RWPE1 (cell line): Measurements from ENCODE around the gene ARHGDIG.
"Not testable (repeated sequence)": the region's sequence is repeated elsewhere in the genome, so short reads cannot be mapped to it uniquely, and the experiment has no call there.

Experiments used
- CTCF ChIA-PET: fragments of 350-600 bp; sonication (Branson Sonifier 250); formaldehyde crosslinking; extraction: SDS; loops from one replicate; lab custom pipeline; 2021; lab: Yijun Ruan, JAX
- POLR2A ChIA-PET: fragments of 400-600 bp; formaldehyde crosslinking; extraction: SDS; loops from one replicate; lab custom pipeline; 2020; ENCODE audit warnings: antibody characterized with exemption; ENCODE audit not compliant: low non-redundant PET; lab: Yijun Ruan, JAX
- DNase-seq: peaks from one replicate; pipeline ENCODE4 v3.0.0; 2012; ENCODE audit warnings: low spot score
- H3K27ac ChIP-seq: fragments of 450-650 bp; 2 replicates; pipeline ENCODE4 v1.5.1; 2017
- CTCF ChIP-seq: fragments of 450-650 bp; conservative IDR thresholded peaks from 2 replicates; pipeline ENCODE4 v1.5.1; 2017; ENCODE audit warnings: low read depth, mild to moderate bottlenecking

ARHGDIG gene

GRCh38 chr16:254461-254860 lies 25.9 kb upstream of the ARHGDIG start:
- POLR2A ChIA-PET: no interaction called here
- no peak for TF ChIP-seq CTCF
- H3K27ac ChIP-seq: no peak overlapping the region
- CTCF ChIA-PET: no interaction called here
- DNase-seq: no peak

GRCh38 chr16:255183-255582 lies 25.2 kb upstream of the ARHGDIG start:
- no peak for TF ChIP-seq CTCF
- CTCF ChIA-PET: no interaction called here
- DNase-seq: no peak
- POLR2A ChIA-PET: no interaction called here
- H3K27ac ChIP-seq: no peak overlapping the region

DNA sequence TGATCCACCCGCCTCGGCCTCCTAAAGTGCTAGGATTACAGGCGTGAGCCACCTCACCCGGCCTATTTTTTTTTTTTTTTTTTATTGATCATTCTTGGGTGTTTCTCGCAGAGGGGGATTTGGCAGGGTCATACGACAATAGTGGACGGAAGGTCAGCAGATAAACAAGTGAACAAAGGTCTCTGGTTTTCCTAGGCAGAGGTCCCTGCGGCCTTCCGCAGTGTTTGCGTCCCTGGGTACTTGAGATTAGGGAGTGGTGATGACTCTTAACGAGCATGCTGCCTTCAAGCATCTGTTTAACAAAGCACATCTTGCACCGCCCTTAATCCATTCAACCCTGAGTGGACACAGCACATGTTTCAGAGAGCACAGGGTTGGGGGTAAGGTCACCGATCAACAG lies 22.3 kb upstream of the ARHGDIG start:
- H3K27ac ChIP-seq, CTCF ChIA-PET, DNase-seq, POLR2A ChIA-PET: not testable (repeated sequence)

DNA sequence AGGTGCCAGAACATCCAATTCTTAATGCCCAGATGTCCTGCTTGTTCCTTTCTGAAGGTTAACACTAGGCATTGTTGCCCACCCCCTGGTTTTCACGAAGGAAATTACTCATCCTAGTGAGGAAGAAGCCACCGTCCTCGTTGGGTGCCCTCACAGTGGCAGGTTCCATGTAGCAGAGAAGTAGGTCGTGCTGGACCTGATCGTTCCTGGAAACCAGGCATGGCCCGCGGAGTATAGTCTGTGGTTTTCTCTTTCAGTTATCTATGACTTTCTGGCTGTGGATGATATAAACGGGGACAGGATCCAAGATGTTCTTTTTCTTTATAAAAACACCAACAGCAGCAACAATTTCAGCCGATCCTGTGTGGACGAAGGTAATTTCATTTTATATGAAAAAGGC lies 21.2 kb upstream of the ARHGDIG start:
- H3K27ac ChIP-seq: no peak overlapping the region
- CTCF ChIA-PET: no interaction called here
- POLR2A ChIA-PET: no interaction called here
- DNase-seq: no peak
- no peak for TF ChIP-seq CTCF

DNA sequence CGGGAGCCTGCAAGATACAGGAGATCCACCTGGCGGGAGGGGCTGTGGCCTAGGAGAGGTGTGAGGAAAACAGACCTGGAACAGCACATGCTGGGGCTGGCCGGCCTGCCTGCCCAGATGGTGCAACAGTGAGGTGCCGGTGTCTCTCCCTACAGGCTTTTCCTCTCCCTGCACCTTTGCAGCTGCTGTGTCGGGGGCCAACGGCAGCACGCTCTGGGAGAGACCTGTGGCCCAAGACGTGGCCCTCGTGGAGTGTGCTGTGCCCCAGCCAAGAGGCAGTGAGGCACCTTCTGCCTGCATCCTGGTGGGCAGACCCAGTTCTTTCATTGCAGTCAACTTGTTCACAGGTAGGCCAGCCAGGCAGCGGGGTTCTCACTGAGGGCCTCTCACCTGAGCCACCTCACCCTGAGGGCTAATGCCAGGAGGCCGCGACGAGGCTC lies 20.6 kb upstream of the ARHGDIG start:
- no peak for TF ChIP-seq CTCF
- no peak for DNase-seq
- H3K27ac ChIP-seq: no peak overlapping the region
- ChIA-PET CTCF (interaction anchor here (0.6 kb wide), 1 partner anchor 14 kb away, joined by 3 read pairs; no protein-coding TSS in a partner anchor), POLR2A (no interaction called here)

- no peak for TF ChIP-seq CTCF
- ChIA-PET POLR2A (no interaction called here), CTCF (interaction anchor here (0.6 kb wide), 1 partner anchor 15 kb away, joined by 3 read pairs; no protein-coding TSS in a partner anchor)
Observed at GRCh38 chr16:260326-260725, 20.1 kb upstream of the ARHGDIG start.

DNA sequence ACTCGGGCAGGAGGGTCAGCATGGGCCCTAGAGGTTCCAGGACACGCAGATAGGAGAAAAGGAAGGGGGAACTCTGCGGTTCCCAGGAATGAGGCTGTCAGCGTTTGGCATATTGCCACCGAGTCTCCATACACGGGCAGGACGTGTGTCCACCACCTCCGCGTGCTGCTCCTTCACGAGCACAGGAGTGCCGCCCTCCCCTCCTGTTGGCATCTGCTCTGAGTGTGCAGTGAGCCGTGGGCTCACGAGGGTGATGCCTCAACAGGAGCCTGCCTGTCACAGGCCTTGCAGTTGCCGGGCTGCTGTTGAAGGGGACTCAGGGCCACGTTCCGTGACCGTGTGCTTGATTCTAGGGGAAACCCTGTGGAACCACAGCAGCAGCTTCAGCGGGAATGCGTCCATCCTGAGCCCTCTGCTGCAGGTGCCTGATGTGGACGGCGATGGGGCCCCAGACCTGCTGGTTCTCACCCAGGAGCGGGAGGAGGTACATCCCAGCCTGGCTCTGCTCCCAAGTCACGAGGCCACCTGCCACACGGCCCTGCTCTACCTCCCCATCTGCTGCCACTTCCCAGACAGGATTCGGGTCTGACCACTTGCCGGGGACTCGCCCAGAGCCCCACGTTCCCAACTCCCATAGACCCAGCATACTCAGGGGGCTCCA lies 19.2 kb upstream of the ARHGDIG start:
- ChIA-PET POLR2A (no interaction called here), CTCF (no interaction called here)
- no peak overlapping the region for H3K27ac ChIP-seq
- TF ChIP-seq CTCF: no peak
- DNase-seq: no peak

More at GRCh38 chr16:260326-260725, 20.1 kb upstream of the ARHGDIG start:
- no peak for DNase-seq
- H3K27ac ChIP-seq: no peak overlapping the region
